ENCODE measurements around the gene RELA. TPM values are rescaled to one million over a fixed set of nuclear protein-coding genes. Genes with fewer than 3 reads are reported as not detected.

The RELA gene
- total and polyA plus RNA-seq, 10 of the 15 experiments (the other 5 are each of a cell fraction or from before 2014, with no cell fraction given), result 5.1 to 56.4 (median 34.2) TPM

DNA sequence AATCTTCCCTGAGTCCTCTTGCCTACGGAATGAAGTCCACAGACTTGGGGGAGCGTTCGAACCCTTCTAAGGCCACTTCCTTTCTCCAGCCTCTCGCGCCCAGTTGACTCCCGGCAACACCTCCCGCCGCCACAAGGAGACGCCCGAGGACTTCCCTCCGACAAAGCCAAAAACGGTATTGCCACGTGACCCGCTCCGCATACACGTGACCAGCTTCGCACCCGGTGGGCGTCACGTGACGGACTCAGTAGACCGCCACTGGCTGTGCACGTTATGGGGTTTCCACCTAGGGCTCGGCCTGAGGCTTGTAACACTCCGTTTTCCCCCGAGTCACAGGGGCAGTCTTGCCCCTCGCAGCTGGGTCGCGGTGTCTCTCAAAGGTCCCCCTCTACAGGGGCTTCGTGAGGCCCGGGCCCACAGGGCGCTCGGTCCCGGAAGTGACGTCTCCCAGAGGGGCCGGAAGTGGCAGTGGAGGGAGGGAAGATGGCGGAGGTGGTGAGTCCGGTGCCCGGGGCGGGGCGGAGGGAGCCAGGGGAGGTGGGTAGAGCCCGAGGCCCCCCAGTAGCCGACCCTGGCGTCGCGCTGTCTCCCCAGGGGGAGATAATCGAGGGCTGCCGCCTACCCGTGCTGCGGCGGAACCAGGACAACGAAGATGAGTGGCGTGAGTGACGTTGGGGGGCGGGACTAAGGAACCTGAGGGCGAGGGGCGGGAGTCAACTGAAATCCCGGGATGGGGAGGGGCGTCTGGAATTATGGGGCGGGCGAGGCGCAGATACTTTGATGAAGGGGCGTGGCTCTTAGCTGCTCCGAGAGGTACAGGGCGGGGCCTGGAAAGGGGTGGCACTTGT lies 49.3 kb upstream of the RELA start, which contains the start of gene KAT5 (continued):
- peak; percentile 91 for TF ChIP-seq E2F8 (IDR thresholded peaks at IDR 0.05; ENCODE audit: low read depth, partially characterized antibody)
- peak; percentile 97 for TF ChIP-seq ZNF207 (IDR thresholded peaks at IDR 0.05; ENCODE audit: borderline replicate concordance)
- TF ChIP-seq JUND (IDR thresholded peaks at IDR 0.05; ENCODE audit: low read depth, low read length), result no peak
- TF ChIP-seq MEF2A (IDR thresholded peaks at IDR 0.05; ENCODE audit: insufficient read depth, low read depth, low read length), result no peak
- peak; percentile 89 for TF ChIP-seq KLF5 (IDR thresholded peaks at IDR 0.05; ENCODE audit: partially characterized antibody)
- 0 out of 2 replicates have a peak, but pooled peaks have one; percentile 40 for TF ChIP-seq ASH2L (IDR thresholded peaks at IDR 0.05; ENCODE audit: borderline replicate concordance, low read depth)
- TF ChIP-seq SPI1 (IDR thresholded peaks at IDR 0.05; ENCODE audit: borderline replicate concordance, insufficient read depth, low read depth, low read length), result peak; percentile 72
- peak; percentile 88; the same call in 1 of the 2 replicates for TF ChIP-seq HDAC2 (IDR thresholded peaks at IDR 0.05)
